WTC11 (cell line): ENCODE results near the gene CYP4F12. TPM values are rescaled to one million over a fixed set of nuclear protein-coding genes. Genes with fewer than 3 reads are reported as not detected.

Experiments used
- ATAC-seq: fragments of 200-7000 bp; cut with Tn5 transposase; 2 replicates; pipeline ENCODE4 v1.10.0; 2021; ENCODE audit warnings: mild to moderate bottlenecking, moderate library complexity
- CTCF ChIA-PET: fragments of 300-600 bp; sonication (Branson Sonifier 250); formaldehyde crosslinking; loops from one replicate; lab custom pipeline; 2021; ENCODE audit warnings: antibody characterized with exemption; lab: Charles Lee
- POLR2A ChIA-PET: fragments of 350-600 bp; sonication (Branson Sonifier 250); formaldehyde crosslinking; loops from one replicate; lab custom pipeline; 2021; ENCODE audit warnings: antibody characterized with exemption; lab: Charles Lee
- DNase-seq: peaks from one replicate; pipeline ENCODE4 v3.0.0; 2021; ENCODE audit warnings: low spot score
- H3K27ac Mint-ChIP-seq: 2 replicates; pipeline ENCODE4 v1.8.0; 2021; ENCODE audit warnings: mixed read lengths
- H3K27me3 Mint-ChIP-seq: 2 replicates; pipeline ENCODE4 v1.8.0; 2021; ENCODE audit warnings: low read depth, mild to moderate bottlenecking, moderate library complexity, mixed read lengths
- H3K36me3 Mint-ChIP-seq: 2 replicates; pipeline ENCODE4 v1.8.0; 2021; ENCODE audit warnings: mixed read lengths
- H3K4me1 Mint-ChIP-seq: 2 replicates; pipeline ENCODE4 v1.8.0; 2022; ENCODE audit warnings: mixed read lengths
- H3K4me3 Mint-ChIP-seq: 2 replicates; pipeline ENCODE4 v1.8.0; 2021; ENCODE audit warnings: mild to moderate bottlenecking, moderate library complexity, mixed read lengths
- H3K9me3 Mint-ChIP-seq: 2 replicates; pipeline ENCODE4 v1.8.0; 2021; ENCODE audit warnings: mixed read lengths
- CDX4 ChIP-seq: fragments of 250-450 bp; sonication (Bioruptor Pico); IDR thresholded peaks from 2 replicates; pipeline ENCODE4 v1.9.0; 2021; ENCODE audit warnings: moderate library complexity, mild to moderate bottlenecking, inconsistent platforms, borderline replicate concordance
- CREM ChIP-seq: sonication (generic); formaldehyde crosslinking; IDR thresholded peaks from 2 replicates; pipeline ENCODE4 v1.8.1; 2022; ENCODE audit warnings: mild to moderate bottlenecking, missing genetic modification reagents, moderate library complexity
- GRHL2 ChIP-seq: fragments of 250-450 bp; sonication (Bioruptor Pico); IDR thresholded peaks from 2 replicates; pipeline ENCODE4 v1.8.0; 2022; ENCODE audit warnings: mild to moderate bottlenecking, moderate library complexity; ENCODE audit not compliant: insufficient replicate concordance, severe bottlenecking
- IRF2 ChIP-seq: sonication (generic); formaldehyde crosslinking; IDR thresholded peaks from 2 replicates; pipeline ENCODE4 v1.8.0; 2022; ENCODE audit warnings: low read depth, missing genetic modification reagents, borderline replicate concordance
- JAZF1 ChIP-seq: fragments of 250-450 bp; sonication (Bioruptor Pico); IDR thresholded peaks from 2 replicates; pipeline ENCODE4 v1.9.0; 2021; ENCODE audit warnings: moderate library complexity, mild to moderate bottlenecking, inconsistent platforms
- MAX ChIP-seq: sonication (generic); formaldehyde crosslinking; IDR thresholded peaks from 2 replicates; pipeline ENCODE4 v1.8.0; 2022; ENCODE audit warnings: mild to moderate bottlenecking, missing genetic modification reagents
- MXD4 ChIP-seq: fragments of 250-450 bp; sonication (Bioruptor Pico); IDR thresholded peaks from 2 replicates; pipeline ENCODE4 v1.8.0; 2021; ENCODE audit warnings: mild to moderate bottlenecking, moderate library complexity, borderline replicate concordance
- NFATC4 ChIP-seq: fragments of 250-450 bp; sonication (Bioruptor Pico); IDR thresholded peaks from 2 replicates; pipeline ENCODE4 v1.9.0; 2021; ENCODE audit warnings: mild to moderate bottlenecking
- SMAD3 ChIP-seq: sonication (generic); formaldehyde crosslinking; IDR thresholded peaks from 2 replicates; pipeline ENCODE4 v1.8.0; 2022; ENCODE audit warnings: missing genetic modification reagents, mild to moderate bottlenecking, borderline replicate concordance
- SP1 ChIP-seq: sonication (generic); formaldehyde crosslinking; conservative IDR thresholded peaks from 2 replicates; pipeline ENCODE4 v1.8.1; 2022; ENCODE audit warnings: missing genetic modification reagents
- TCF7 ChIP-seq: sonication (generic); formaldehyde crosslinking; IDR thresholded peaks from 2 replicates; pipeline ENCODE4 v1.8.0; 2022; ENCODE audit warnings: mild to moderate bottlenecking, low read depth, missing genetic modification reagents, moderate library complexity
- TEAD4 ChIP-seq: sonication (generic); formaldehyde crosslinking; IDR thresholded peaks from 2 replicates; pipeline ENCODE4 v1.8.0; 2022; ENCODE audit warnings: mild to moderate bottlenecking, missing genetic modification reagents
- ZNF263 ChIP-seq: sonication (generic); formaldehyde crosslinking; IDR thresholded peaks from 2 replicates; pipeline ENCODE4 v1.8.1; 2022; ENCODE audit warnings: low read depth, mild to moderate bottlenecking, moderate library complexity, missing genetic modification reagents
- ZNF396 ChIP-seq: fragments of 250-450 bp; sonication (Bioruptor Pico); IDR thresholded peaks from 2 replicates; pipeline ENCODE4 v1.8.0; 2021; ENCODE audit warnings: mild to moderate bottlenecking, moderate library complexity, borderline replicate concordance
- ZNF512 ChIP-seq: sonication (generic); formaldehyde crosslinking; IDR thresholded peaks from 2 replicates; pipeline ENCODE4 v1.8.1; 2022; ENCODE audit warnings: missing genetic modification reagents, borderline replicate concordance
- total RNA-seq: library from RNA; stranded (reverse); gene quantifications from 3 replicates; pipeline ENCODE4 v1.2.3, GENCODE V29; 2021
- TF ChIP-seq, protein P1 (sequence below): fragments of 200-600 bp; IDR thresholded peaks from 2 replicates; pipeline ENCODE4 v1.8.0; 2022; ENCODE audit warnings: antibody characterized with exemption
- TF ChIP-seq, protein P2 (sequence below): fragments of 250-450 bp; sonication (Bioruptor Pico); conservative IDR thresholded peaks from 2 replicates; pipeline ENCODE4 v1.9.0; 2021; ENCODE audit warnings: mild to moderate bottlenecking
- TF ChIP-seq, protein P3 (sequence below): fragments of 250-450 bp; sonication (Bioruptor Pico); IDR thresholded peaks from 2 replicates; pipeline ENCODE4 v1.9.0; 2021; ENCODE audit warnings: mild to moderate bottlenecking
- TF ChIP-seq, protein P4 (sequence below): sonication (generic); formaldehyde crosslinking; IDR thresholded peaks from 2 replicates; pipeline ENCODE4 v1.8.1; 2023; ENCODE audit warnings: mild to moderate bottlenecking, missing genetic modification reagents, moderate library complexity

The CYP4F12 gene
- total RNA-seq, 1 experiment from 2014 or later: not detected

DNA sequence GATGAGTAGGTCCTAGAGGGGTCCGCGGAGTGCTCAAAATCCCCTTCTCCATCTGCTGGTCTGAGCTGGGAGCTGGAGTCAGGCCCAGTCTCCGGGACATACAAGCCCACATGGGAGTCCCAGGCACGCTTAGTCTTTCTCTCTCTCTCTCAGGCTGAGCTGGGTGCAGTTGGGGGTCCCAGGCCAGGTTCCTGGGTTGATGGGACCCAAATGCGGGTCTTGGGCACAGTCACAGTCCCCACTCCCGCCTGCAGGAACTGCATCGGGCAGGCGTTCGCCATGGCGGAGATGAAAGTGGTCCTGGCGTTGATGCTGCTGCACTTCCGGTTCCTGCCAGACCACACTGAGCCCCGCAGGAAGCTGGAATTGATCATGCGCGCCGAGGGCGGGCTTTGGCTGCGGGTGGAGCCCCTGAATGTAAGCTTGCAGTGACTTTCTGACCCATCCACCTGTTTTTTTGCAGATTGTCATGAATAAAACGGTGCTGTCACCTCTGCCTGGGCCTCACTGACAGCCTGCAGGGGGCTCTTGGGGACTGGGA, 23.8 kb downstream of the CYP4F12 start:
- Mint-ChIP-seq H3K4me1 (no peaks in the 10 kb centered on the region), H3K36me3 (peaks cover 42% of the 10 kb centered on the region), H3K9me3 (peaks cover 69% of the 10 kb centered on the region), H3K27me3 (peaks cover 7% of the 10 kb centered on the region), H3K4me3 (no peak overlapping the region), H3K27ac (no peak overlapping the region)
- CTCF ChIA-PET: no interaction called here
- TF ChIP-seq JAZF1 (CRISPR knock-in tag) (no peak), GRHL2 (no peak), SP1 (CRISPR knock-in tag) (no peak), ZNF396 (CRISPR knock-in tag) (no peak), ZNF512 (CRISPR knock-in tag) (no peak), MAX (CRISPR knock-in tag) (no peak), TCF7 (no peak), ZNF263 (no peak), MXD4 (CRISPR knock-in tag) (no peak), TEAD4 (CRISPR knock-in tag) (no peak), NFATC4 (CRISPR knock-in tag) (no peak), CREM (CRISPR knock-in tag) (no peak), SMAD3 (CRISPR knock-in tag) (no peak), IRF2 (CRISPR knock-in tag) (no peak), CDX4 (CRISPR knock-in tag) (no peak)
- TF ChIP-seq, protein P1, sequence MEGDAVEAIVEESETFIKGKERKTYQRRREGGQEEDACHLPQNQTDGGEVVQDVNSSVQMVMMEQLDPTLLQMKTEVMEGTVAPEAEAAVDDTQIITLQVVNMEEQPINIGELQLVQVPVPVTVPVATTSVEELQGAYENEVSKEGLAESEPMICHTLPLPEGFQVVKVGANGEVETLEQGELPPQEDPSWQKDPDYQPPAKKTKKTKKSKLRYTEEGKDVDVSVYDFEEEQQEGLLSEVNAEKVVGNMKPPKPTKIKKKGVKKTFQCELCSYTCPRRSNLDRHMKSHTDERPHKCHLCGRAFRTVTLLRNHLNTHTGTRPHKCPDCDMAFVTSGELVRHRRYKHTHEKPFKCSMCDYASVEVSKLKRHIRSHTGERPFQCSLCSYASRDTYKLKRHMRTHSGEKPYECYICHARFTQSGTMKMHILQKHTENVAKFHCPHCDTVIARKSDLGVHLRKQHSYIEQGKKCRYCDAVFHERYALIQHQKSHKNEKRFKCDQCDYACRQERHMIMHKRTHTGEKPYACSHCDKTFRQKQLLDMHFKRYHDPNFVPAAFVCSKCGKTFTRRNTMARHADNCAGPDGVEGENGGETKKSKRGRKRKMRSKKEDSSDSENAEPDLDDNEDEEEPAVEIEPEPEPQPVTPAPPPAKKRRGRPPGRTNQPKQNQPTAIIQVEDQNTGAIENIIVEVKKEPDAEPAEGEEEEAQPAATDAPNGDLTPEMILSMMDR: no peak
- TF ChIP-seq, protein P2, sequence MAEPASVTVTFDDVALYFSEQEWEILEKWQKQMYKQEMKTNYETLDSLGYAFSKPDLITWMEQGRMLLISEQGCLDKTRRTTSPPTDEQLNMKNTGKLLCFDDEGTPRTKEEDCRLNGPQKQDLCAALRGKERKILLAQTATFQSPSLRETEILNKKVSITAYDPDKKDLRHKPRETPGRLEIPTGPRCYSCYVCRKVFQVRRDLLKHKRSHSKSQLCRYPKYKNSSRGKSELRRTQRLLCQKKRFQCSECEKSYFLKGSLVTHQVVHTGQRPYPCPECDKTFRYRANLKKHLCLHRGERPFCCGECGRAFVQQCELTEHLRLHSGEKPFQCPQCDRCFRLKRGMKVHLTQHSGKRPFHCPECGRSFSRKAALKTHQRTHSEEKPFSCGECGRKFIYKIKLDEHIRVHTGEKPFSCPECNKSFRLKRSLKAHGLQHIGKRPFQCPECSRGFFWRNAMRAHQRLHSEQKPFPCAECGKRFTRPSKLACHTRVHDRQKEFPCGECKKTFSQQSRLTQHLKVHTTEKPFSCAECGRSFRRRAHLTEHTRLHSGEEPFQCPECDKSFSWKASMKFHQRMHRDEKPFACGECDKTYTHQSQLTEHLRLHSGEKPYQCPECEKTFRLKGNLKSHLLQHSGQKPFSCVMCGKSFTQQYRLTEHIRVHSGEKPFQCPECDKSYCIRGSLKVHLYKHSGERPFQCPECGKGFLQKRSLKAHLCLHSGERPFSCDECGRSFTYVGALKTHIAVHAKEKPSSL (CRISPR knock-in tag): no peak
- TF ChIP-seq, protein P3, sequence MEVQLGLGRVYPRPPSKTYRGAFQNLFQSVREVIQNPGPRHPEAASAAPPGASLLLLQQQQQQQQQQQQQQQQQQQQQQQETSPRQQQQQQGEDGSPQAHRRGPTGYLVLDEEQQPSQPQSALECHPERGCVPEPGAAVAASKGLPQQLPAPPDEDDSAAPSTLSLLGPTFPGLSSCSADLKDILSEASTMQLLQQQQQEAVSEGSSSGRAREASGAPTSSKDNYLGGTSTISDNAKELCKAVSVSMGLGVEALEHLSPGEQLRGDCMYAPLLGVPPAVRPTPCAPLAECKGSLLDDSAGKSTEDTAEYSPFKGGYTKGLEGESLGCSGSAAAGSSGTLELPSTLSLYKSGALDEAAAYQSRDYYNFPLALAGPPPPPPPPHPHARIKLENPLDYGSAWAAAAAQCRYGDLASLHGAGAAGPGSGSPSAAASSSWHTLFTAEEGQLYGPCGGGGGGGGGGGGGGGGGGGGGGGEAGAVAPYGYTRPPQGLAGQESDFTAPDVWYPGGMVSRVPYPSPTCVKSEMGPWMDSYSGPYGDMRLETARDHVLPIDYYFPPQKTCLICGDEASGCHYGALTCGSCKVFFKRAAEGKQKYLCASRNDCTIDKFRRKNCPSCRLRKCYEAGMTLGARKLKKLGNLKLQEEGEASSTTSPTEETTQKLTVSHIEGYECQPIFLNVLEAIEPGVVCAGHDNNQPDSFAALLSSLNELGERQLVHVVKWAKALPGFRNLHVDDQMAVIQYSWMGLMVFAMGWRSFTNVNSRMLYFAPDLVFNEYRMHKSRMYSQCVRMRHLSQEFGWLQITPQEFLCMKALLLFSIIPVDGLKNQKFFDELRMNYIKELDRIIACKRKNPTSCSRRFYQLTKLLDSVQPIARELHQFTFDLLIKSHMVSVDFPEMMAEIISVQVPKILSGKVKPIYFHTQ (CRISPR knock-in tag): no peak
- TF ChIP-seq, protein P4, sequence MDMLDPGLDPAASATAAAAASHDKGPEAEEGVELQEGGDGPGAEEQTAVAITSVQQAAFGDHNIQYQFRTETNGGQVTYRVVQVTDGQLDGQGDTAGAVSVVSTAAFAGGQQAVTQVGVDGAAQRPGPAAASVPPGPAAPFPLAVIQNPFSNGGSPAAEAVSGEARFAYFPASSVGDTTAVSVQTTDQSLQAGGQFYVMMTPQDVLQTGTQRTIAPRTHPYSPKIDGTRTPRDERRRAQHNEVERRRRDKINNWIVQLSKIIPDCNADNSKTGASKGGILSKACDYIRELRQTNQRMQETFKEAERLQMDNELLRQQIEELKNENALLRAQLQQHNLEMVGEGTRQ (CRISPR knock-in tag): no peak
- DNase-seq: no peak
- no peak for ATAC-seq
- POLR2A ChIA-PET: no interaction called here
